ENCODE measurements around the gene LTC4S. TPM values are rescaled to one million over a fixed set of nuclear protein-coding genes. Genes with fewer than 3 reads are reported as not detected.

LTC4S gene
- polyA plus RNA-seq, 3 donors: 0.65 to 2.1 (median 0.69) TPM

GRCh38 chr5:179823937-179824744 lies 30.4 kb downstream of the LTC4S start:
- peak overlapping the region in 3 of 7 donors; percentile 20 to 70 (median 62) for H3K27ac Mint-ChIP-seq
- H3K9me3 Mint-ChIP-seq: peaks cover 0 to 2% (median 0%) of the 10 kb centered on the region in 7 donors
- 95% methylated on average over 21 of the region's 22 CpGs for WGBS (ENCODE audit: insufficient coverage)
- Histone ChIP-seq H3K4me2 (replicated peaks; ENCODE audit: extremely low read depth, low read length, poor library complexity, severe bottlenecking) (no peak overlapping the region), H3K4me3 (replicated peaks in 1 of 3; ENCODE audit: low read depth in 2 of 3, low read length in 3 of 3) (no peak overlapping the region), H3K4me1 (ENCODE audit: control insufficient read depth in 1 of 2, insufficient read depth in 2 of 2, low read length in 2 of 2) (peaks cover 44 to 59% of the 10 kb centered on the region in 2 donors), H3K79me2 (ENCODE audit: insufficient read depth, low read length) (peaks cover 66% of the 10 kb centered on the region), H2AFZ (ENCODE audit: insufficient read depth, low read depth, low read length, poor library complexity, severe bottlenecking) (no peak overlapping the region), H3K36me3 (replicated peaks in 1 of 2; ENCODE audit: control insufficient read depth in 1 of 2, insufficient read depth in 2 of 2, low read length in 2 of 2) (peaks cover 61 to 66% of the 10 kb centered on the region in 2 donors), H3K9ac (ENCODE audit: insufficient read depth, low read length, poor library complexity, severe bottlenecking) (no peak overlapping the region), H4K20me1 (ENCODE audit: insufficient read depth, low read length) (peaks cover 84% of the 10 kb centered on the region), H3K27me3 (ENCODE audit: control insufficient read depth in 2 of 2, insufficient read depth in 2 of 2, low read length in 2 of 2) (no peaks in the 10 kb centered on the region), H3K9me3 (replicated peaks in 1 of 2; ENCODE audit: control insufficient read depth in 1 of 2, insufficient read depth in 1 of 2, low read length in 2 of 2) (no peaks in the 10 kb centered on the region), H3K27ac (ENCODE audit: low read depth in 1 of 2, low read length in 2 of 2) (no peak overlapping the region)
- no peak for DNase-seq
- peaks cover 60% of the 10 kb centered on the region for H3K4me1 Mint-ChIP-seq
- H3K36me3 Mint-ChIP-seq: peaks cover 66 to 70% of the 10 kb centered on the region in 2 donors
- intact Hi-C loops (cut with micrococcal nuclease): loop anchor here in 1 of 2 donors (10.0 kb wide), 2 partner anchors 151 to 199 kb away; partner anchors contain the start of gene HNRNPH1
- H3K4me3 Mint-ChIP-seq: no peak overlapping the region
- peaks cover 0 to 1% (median 0%) of the 10 kb centered on the region in 3 donors for H3K27me3 Mint-ChIP-seq (ENCODE audit: low read depth in 3 of 3)
- TF ChIP-seq, protein P1, sequence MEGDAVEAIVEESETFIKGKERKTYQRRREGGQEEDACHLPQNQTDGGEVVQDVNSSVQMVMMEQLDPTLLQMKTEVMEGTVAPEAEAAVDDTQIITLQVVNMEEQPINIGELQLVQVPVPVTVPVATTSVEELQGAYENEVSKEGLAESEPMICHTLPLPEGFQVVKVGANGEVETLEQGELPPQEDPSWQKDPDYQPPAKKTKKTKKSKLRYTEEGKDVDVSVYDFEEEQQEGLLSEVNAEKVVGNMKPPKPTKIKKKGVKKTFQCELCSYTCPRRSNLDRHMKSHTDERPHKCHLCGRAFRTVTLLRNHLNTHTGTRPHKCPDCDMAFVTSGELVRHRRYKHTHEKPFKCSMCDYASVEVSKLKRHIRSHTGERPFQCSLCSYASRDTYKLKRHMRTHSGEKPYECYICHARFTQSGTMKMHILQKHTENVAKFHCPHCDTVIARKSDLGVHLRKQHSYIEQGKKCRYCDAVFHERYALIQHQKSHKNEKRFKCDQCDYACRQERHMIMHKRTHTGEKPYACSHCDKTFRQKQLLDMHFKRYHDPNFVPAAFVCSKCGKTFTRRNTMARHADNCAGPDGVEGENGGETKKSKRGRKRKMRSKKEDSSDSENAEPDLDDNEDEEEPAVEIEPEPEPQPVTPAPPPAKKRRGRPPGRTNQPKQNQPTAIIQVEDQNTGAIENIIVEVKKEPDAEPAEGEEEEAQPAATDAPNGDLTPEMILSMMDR (IDR thresholded peaks at IDR 0.05): no peak

DNA sequence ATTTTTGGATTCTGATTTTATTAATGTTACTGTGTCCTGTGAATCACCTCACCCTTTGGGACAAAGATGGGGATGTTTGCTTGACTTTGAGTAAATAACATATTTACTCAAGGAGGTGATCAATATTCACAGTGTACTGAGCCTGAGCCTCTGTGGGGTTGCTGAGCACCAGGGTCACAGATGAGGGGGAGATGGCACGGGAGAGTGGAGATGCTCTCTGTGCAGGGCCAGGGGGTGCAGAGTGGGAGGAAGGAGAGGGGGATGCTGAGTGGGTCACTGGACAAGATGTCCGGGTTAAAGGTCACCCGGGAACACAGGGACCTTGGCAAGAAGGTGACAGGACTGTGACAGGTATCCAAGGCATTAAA lies 30.9 kb downstream of the LTC4S start:
- Histone ChIP-seq H3K27ac (ENCODE audit: low read depth in 1 of 2, low read length in 2 of 2) (no peak overlapping the region), H4K20me1 (ENCODE audit: insufficient read depth, low read length) (peaks cover 90% of the 10 kb centered on the region), H3K36me3 (replicated peaks in 1 of 2; ENCODE audit: control insufficient read depth in 1 of 2, insufficient read depth in 2 of 2, low read length in 2 of 2) (peaks cover 67 to 71% of the 10 kb centered on the region in 2 donors), H3K79me2 (ENCODE audit: insufficient read depth, low read length) (peaks cover 68% of the 10 kb centered on the region), H3K4me1 (ENCODE audit: control insufficient read depth in 1 of 2, insufficient read depth in 2 of 2, low read length in 2 of 2) (peaks cover 38 to 53% of the 10 kb centered on the region in 2 donors), H3K9ac (ENCODE audit: insufficient read depth, low read length, poor library complexity, severe bottlenecking) (no peak overlapping the region), H3K27me3 (ENCODE audit: control insufficient read depth in 2 of 2, insufficient read depth in 2 of 2, low read length in 2 of 2) (no peaks in the 10 kb centered on the region), H2AFZ (ENCODE audit: insufficient read depth, low read depth, low read length, poor library complexity, severe bottlenecking) (no peak overlapping the region), H3K4me2 (replicated peaks; ENCODE audit: extremely low read depth, low read length, poor library complexity, severe bottlenecking) (no peak overlapping the region), H3K9me3 (replicated peaks in 1 of 2; ENCODE audit: control insufficient read depth in 1 of 2, insufficient read depth in 1 of 2, low read length in 2 of 2) (no peaks in the 10 kb centered on the region), H3K4me3 (replicated peaks in 1 of 3; ENCODE audit: low read depth in 2 of 3, low read length in 3 of 3) (no peak overlapping the region)
- Mint-ChIP-seq H3K9me3 (peaks cover 0 to 2% (median 0%) of the 10 kb centered on the region in 7 donors), H3K4me3 (no peak overlapping the region), H3K4me1 (peaks cover 57% of the 10 kb centered on the region), H3K36me3 (peaks cover 72 to 76% of the 10 kb centered on the region in 2 donors), H3K27me3 (ENCODE audit: low read depth in 3 of 3) (peaks cover 0 to 1% (median 0%) of the 10 kb centered on the region in 3 donors), H3K27ac (peak overlapping the region in 3 of 7 donors; percentile 20 to 70 (median 42))
- DNase-seq: no peak
- WGBS (ENCODE audit: insufficient coverage): 100% methylated on average over 1 of the region's 3 CpGs
- intact Hi-C loops (cut with micrococcal nuclease): loop anchor here in 1 of 2 donors (10.0 kb wide), 2 partner anchors 150 to 200 kb away; partner anchors contain the start of gene HNRNPH1
- TF ChIP-seq, protein P1 (IDR thresholded peaks at IDR 0.05): no peak
